MV-4-11 (cell line): ENCODE data around the gene LCA5L.

Experiments
- DNase-seq: peaks from one replicate; lab custom pipeline; 2025; lab: John Stamatoyannopoulos, UW

The LCA5L gene

GRCh38 chr21:39445321-39446269 is at the start of gene LCA5L:
TSS of gene LCA5L (minus strand) at chr21:39445778. CDS start at chr21:39428493, 17,285 bp downstream.
- peak; percentile 90 for DNase-seq

- no peak for DNase-seq
Measured at GRCh38 chr21:39489380-39489924, 43.9 kb upstream of the LCA5L start.

GRCh38 chr21:39484711-39485276 is 39.2 kb upstream of the LCA5L start:
- DNase-seq = no peak

- DNase-seq = no peak
Measured at GRCh38 chr21:39483917-39484316, 38.3 kb upstream of the LCA5L start.

- no peak for DNase-seq
Measured at GRCh38 chr21:39481886-39482285, 36.3 kb upstream of the LCA5L start.

- no peak for DNase-seq
Measured at GRCh38 chr21:39480271-39480670, 34.7 kb upstream of the LCA5L start.

- no peak for DNase-seq
Measured at GRCh38 chr21:39479814-39480182, 34.2 kb upstream of the LCA5L start.

GRCh38 chr21:39479164-39479813 is 33.7 kb upstream of the LCA5L start:
- peak; percentile 65 for DNase-seq

GRCh38 chr21:39474611-39475010 is 29.0 kb upstream of the LCA5L start:
- DNase-seq = no peak

- no peak for DNase-seq
Measured at GRCh38 chr21:39472786-39473185, 27.2 kb upstream of the LCA5L start.

- no peak for DNase-seq
Measured at GRCh38 chr21:39471598-39471997, 26.0 kb upstream of the LCA5L start.

GRCh38 chr21:39468559-39468958 is 23.0 kb upstream of the LCA5L start:
- DNase-seq = no peak

GRCh38 chr21:39467746-39468145 is 22.2 kb upstream of the LCA5L start:
- no peak for DNase-seq

- DNase-seq = no peak
Measured at GRCh38 chr21:39466584-39466983, 21.0 kb upstream of the LCA5L start.

- peak; percentile 53 for DNase-seq
Measured at GRCh38 chr21:39463308-39463707, 17.7 kb upstream of the LCA5L start.

GRCh38 chr21:39461419-39461818 is 15.8 kb upstream of the LCA5L start:
- DNase-seq = peak; percentile 51

GRCh38 chr21:39456665-39457064 is 11.1 kb upstream of the LCA5L start:
- DNase-seq = no peak

GRCh38 chr21:39454949-39455668 is 9.5 kb upstream of the LCA5L start:
- DNase-seq = no peak

GRCh38 chr21:39453571-39454179 is 8.1 kb upstream of the LCA5L start:
- DNase-seq = no peak

GRCh38 chr21:39452970-39453342 is 7.4 kb upstream of the LCA5L start:
- DNase-seq = no peak

- no peak for DNase-seq
Measured at GRCh38 chr21:39452207-39452969, 6.8 kb upstream of the LCA5L start.
